Measurements from ENCODE around the gene VPS52.
A peak's percentile ranks its signal among the peaks of the same experiment; 100 is the strongest.

The VPS52 gene

GRCh38 chr6:33211136-33211535 is 60.5 kb downstream of the VPS52 start:
- DNase-seq (ENCODE audit: low spot score) = no peak

- no peak for DNase-seq (ENCODE audit: low spot score)
These were observed 61.8 kb downstream of the VPS52 start for GRCh38 chr6:33209856-33210255.

- peak; percentile 98 for DNase-seq (ENCODE audit: low spot score)
These were observed 63.3 kb downstream of the VPS52 start, which contains the start of gene RING1 for GRCh38 chr6:33208091-33208967. Gene RING1 (plus strand): TSS chr6:33208500. CDS start chr6:33208823, 323 bp downstream.

GRCh38 chr6:33207552-33208090 is 64.1 kb downstream of the VPS52 start:
- DNase-seq (ENCODE audit: low spot score) = peak; percentile 77

- peak; percentile 53 for DNase-seq (ENCODE audit: low spot score)
These were observed 64.7 kb downstream of the VPS52 start for GRCh38 chr6:33206864-33207551.

GRCh38 chr6:33206027-33206863 is 65.4 kb downstream of the VPS52 start:
- no peak for DNase-seq (ENCODE audit: low spot score)

- no peak for DNase-seq (ENCODE audit: low spot score)
These were observed 66.3 kb downstream of the VPS52 start for GRCh38 chr6:33205191-33206026.

- peak; percentile 97 for DNase-seq (ENCODE audit: low spot score)
These were observed 67.1 kb downstream of the VPS52 start, which contains the start of gene HSD17B8 for GRCh38 chr6:33204415-33205190. Gene HSD17B8 (plus strand): TSS chr6:33204655. CDS start chr6:33204669, 14 bp downstream.

GRCh38 chr6:33204165-33204414 is 67.6 kb downstream of the VPS52 start:
- no peak for DNase-seq (ENCODE audit: low spot score)

GRCh38 chr6:33203443-33204164 is 68.1 kb downstream of the VPS52 start:
- no peak for DNase-seq (ENCODE audit: low spot score)

- DNase-seq (ENCODE audit: low spot score) = no peak
These were observed 68.9 kb downstream of the VPS52 start for GRCh38 chr6:33202799-33203198.

GRCh38 chr6:33201935-33202334 is 69.7 kb downstream of the VPS52 start:
- no peak for DNase-seq (ENCODE audit: low spot score)

- DNase-seq (ENCODE audit: low spot score) = peak; percentile 36
These were observed 70.5 kb downstream of the VPS52 start for GRCh38 chr6:33201147-33201545.

Data from GM03348 (cell line).